Kidney epithelial cell (primary cell): ENCODE measurements around the gene EIF4A3. TPM values are rescaled to one million over a fixed set of nuclear protein-coding genes. Genes with fewer than 3 reads are reported as not detected.

Experiments used
- DNase-seq: peaks from one replicate; pipeline ENCODE4 v3.0.0-alpha.2; 2010; ENCODE audit warnings: low read depth
- H3K27me3 ChIP-seq: 2 replicates; pipeline ENCODE4 v1.6.0; 2011; ENCODE audit warnings: low read length; ENCODE audit not compliant: control insufficient read depth, insufficient read depth
- H3K36me3 ChIP-seq: 2 replicates; pipeline ENCODE4 v1.5.1; 2011; ENCODE audit warnings: low read length; ENCODE audit not compliant: control insufficient read depth, insufficient read depth
- H3K4me3 ChIP-seq: 2 replicates; pipeline ENCODE4 v1.5.1; 2011; ENCODE audit warnings: low read depth, mild to moderate bottlenecking, control low read depth, low read length
- total RNA-seq: library from RNA; depleted of rRNA; stranded (reverse); fragments of >200 nt; gene quantifications from 2 replicates; pipeline ENCODE4 v1.2.3, GENCODE V29; 2015
- TF ChIP-seq, protein P1 (sequence below): IDR thresholded peaks from 2 replicates; pipeline ENCODE4 v1.5.1; 2011; ENCODE audit warnings: mild to moderate bottlenecking, moderate library complexity, low read length, control low read depth, inconsistent platforms; ENCODE audit not compliant: insufficient read depth, poor library complexity, severe bottlenecking

The EIF4A3 gene
- total RNA-seq, 1 donor from 2014 or later: 74.1 TPM

- no peak overlapping the region for H3K4me3 ChIP-seq
- no peak for DNase-seq
- TF ChIP-seq, protein P1, sequence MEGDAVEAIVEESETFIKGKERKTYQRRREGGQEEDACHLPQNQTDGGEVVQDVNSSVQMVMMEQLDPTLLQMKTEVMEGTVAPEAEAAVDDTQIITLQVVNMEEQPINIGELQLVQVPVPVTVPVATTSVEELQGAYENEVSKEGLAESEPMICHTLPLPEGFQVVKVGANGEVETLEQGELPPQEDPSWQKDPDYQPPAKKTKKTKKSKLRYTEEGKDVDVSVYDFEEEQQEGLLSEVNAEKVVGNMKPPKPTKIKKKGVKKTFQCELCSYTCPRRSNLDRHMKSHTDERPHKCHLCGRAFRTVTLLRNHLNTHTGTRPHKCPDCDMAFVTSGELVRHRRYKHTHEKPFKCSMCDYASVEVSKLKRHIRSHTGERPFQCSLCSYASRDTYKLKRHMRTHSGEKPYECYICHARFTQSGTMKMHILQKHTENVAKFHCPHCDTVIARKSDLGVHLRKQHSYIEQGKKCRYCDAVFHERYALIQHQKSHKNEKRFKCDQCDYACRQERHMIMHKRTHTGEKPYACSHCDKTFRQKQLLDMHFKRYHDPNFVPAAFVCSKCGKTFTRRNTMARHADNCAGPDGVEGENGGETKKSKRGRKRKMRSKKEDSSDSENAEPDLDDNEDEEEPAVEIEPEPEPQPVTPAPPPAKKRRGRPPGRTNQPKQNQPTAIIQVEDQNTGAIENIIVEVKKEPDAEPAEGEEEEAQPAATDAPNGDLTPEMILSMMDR: no peak
- H3K36me3 ChIP-seq: no peaks in the 10 kb centered on the region
- H3K27me3 ChIP-seq: no peaks in the 10 kb centered on the region
Observed at GRCh38 chr17:80106176-80106575, 40.8 kb downstream of the EIF4A3 start.

DNA sequence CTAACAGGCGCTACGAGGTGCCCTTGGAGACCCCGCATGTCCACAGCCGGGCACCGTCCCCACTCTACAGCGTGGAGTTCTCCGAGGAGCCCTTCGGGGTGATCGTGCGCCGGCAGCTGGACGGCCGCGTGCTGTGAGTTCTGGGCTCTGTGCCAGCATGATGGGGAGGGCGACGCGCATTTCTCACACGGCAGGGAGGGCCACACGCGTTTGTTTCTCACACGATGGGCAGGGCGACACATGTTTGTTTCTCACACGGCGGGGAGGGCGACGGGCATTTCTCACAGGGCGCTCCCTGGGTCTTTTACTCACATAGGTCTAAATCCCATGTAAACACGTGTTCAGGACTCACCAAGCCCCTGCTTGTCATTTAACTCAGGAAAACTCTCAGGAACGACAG lies 41.2 kb downstream of the EIF4A3 start:
- no peaks in the 10 kb centered on the region for H3K36me3 ChIP-seq
- no peak for DNase-seq
- no peak overlapping the region for H3K4me3 ChIP-seq
- no peaks in the 10 kb centered on the region for H3K27me3 ChIP-seq
- TF ChIP-seq, protein P1: no peak

DNA sequence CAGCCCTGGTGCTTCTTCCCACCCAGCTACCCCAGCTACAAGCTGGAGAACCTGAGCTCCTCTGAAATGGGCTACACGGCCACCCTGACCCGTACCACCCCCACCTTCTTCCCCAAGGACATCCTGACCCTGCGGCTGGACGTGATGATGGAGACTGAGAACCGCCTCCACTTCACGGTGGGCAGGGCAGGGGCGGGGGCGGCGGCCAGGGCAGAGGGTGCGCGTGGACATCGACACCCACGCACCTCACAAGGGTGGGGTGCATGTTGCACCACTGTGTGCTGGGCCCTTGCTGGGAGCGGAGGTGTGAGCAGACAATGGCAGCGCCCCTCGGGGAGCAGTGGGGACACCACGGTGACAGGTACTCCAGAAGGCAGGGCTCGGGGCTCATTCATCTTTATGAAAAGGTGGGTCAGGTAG lies 42.0 kb downstream of the EIF4A3 start:
- no peak overlapping the region for H3K4me3 ChIP-seq
- H3K27me3 ChIP-seq: no peaks in the 10 kb centered on the region
- no peaks in the 10 kb centered on the region for H3K36me3 ChIP-seq
- no peak for DNase-seq
- TF ChIP-seq, protein P1: no peak

DNA sequence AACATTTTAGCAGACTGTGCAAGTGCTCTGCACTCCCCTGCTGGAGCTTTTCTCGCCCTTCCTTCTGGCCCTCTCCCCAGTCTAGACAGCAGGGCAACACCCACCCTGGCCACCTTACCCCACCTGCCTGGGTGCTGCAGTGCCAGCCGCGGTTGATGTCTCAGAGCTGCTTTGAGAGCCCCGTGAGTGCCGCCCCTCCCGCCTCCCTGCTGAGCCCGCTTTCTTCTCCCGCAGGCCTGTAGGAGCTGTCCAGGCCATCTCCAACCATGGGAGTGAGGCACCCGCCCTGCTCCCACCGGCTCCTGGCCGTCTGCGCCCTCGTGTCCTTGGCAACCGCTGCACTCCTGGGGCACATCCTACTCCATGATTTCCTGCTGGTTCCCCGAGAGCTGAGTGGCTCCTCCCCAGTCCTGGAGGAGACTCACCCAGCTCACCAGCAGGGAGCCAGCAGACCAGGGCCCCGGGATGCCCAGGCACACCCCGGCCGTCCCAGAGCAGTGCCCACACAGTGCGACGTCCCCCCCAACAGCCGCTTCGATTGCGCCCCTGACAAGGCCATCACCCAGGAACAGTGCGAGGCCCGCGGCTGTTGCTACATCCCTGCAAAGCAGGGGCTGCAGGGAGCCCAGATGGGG lies 42.5 kb downstream of the EIF4A3 start:
- no peak overlapping the region for H3K4me3 ChIP-seq
- no peaks in the 10 kb centered on the region for H3K27me3 ChIP-seq
- H3K36me3 ChIP-seq: no peaks in the 10 kb centered on the region
- TF ChIP-seq, protein P1: no peak
- no peak for DNase-seq

DNA sequence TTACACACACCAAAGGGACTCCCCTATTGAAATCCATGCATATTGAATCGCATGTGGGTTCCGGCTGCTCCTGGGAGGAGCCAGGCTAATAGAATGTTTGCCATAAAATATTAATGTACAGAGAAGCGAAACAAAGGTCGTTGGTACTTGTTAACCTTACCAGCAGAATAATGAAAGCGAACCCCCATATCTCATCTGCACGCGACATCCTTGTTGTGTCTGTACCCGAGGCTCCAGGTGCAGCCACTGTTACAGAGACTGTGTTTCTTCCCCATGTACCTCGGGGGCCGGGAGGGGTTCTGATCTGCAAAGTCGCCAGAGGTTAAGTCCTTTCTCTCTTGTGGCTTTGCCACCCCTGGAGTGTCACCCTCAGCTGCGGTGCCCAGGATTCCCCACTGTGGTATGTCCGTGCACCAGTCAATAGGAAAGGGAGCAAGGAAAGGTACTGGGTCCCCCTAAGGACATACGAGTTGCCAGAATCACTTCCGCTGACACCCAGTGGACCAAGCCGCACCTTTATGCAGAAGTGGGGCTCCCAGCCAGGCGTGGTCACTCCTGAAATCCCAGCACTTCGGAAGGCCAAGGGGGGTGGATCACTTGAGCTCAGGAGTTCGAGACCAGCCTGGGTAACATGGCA lies 43.4 kb downstream of the EIF4A3 start:
- Histone ChIP-seq H3K27me3 (no peaks in the 10 kb centered on the region), H3K36me3 (no peaks in the 10 kb centered on the region), H3K4me3 (no peak overlapping the region)
- TF ChIP-seq, protein P1: no peak
- DNase-seq: no peak
